SK-N-SH treated with all-trans-retinoic acid at 6 μM for 48 hours (cell line): ENCODE results near the gene ACTN1.

Experiments
- ATAC-seq: fragments of 200-7000 bp; cut with Tn5 transposase; 3 replicates; pipeline ENCODE4 v1.9.1; 2020; ENCODE audit warnings: mild to moderate bottlenecking, moderate library complexity
- BACH2 ChIP-seq: fragments of 250-450 bp; sonication (Bioruptor Pico); IDR thresholded peaks from 2 replicates; pipeline ENCODE4 v1.9.0; 2021; ENCODE audit warnings: mild to moderate bottlenecking, borderline replicate concordance
- GLIS3 ChIP-seq: fragments of 250-450 bp; sonication (Bioruptor Pico); IDR thresholded peaks from 2 replicates; pipeline ENCODE4 v1.5.0; 2020; ENCODE audit warnings: mild to moderate bottlenecking, moderate library complexity
- OSR1 ChIP-seq: fragments of 250-450 bp; sonication (Bioruptor Pico); IDR thresholded peaks from 2 replicates; pipeline ENCODE4 v1.8.0; 2022; ENCODE audit warnings: moderate library complexity, mild to moderate bottlenecking, inconsistent platforms
- PATZ1 ChIP-seq: fragments of 250-450 bp; sonication (Bioruptor Pico); IDR thresholded peaks from 2 replicates; pipeline ENCODE4 v1.8.0; 2020; ENCODE audit warnings: mild to moderate bottlenecking, moderate library complexity, borderline replicate concordance
- TCF4 ChIP-seq: fragments of 250-450 bp; sonication (Bioruptor Pico); IDR thresholded peaks from 2 replicates; pipeline ENCODE4 v1.8.0; 2021; ENCODE audit warnings: mild to moderate bottlenecking, moderate library complexity, borderline replicate concordance
- TSHZ2 ChIP-seq: fragments of 250-450 bp; sonication (Bioruptor Pico); IDR thresholded peaks from 2 replicates; pipeline ENCODE4 v1.5.0; 2020; ENCODE audit warnings: mild to moderate bottlenecking, moderate library complexity
- ZNF70 ChIP-seq: fragments of 450-650 bp; formaldehyde crosslinking; IDR thresholded peaks from 2 replicates; pipeline ENCODE4 v1.5.0; 2020; ENCODE audit warnings: mild to moderate bottlenecking, moderate library complexity
- ZNF8 ChIP-seq: fragments of 450-650 bp; formaldehyde crosslinking; IDR thresholded peaks from 2 replicates; pipeline ENCODE4 v1.5.0; 2020; ENCODE audit warnings: mild to moderate bottlenecking, moderate library complexity

The ACTN1 gene

GRCh38 chr14:68824207-68824516 lies 154.9 kb downstream of the ACTN1 start:
- no peak for TF ChIP-seq ZNF70 (CRISPR knock-in tag)
- no peak for TF ChIP-seq GLIS3
- TF ChIP-seq BACH2 (CRISPR knock-in tag): no peak
- no peak for TF ChIP-seq ZNF8 (CRISPR knock-in tag)
- TF ChIP-seq TCF4 (CRISPR knock-in tag): no peak
- TF ChIP-seq PATZ1 (CRISPR knock-in tag): no peak
- no peak for TF ChIP-seq OSR1
- no peak for TF ChIP-seq TSHZ2
- no peak for ATAC-seq
